ENCODE measurements around the gene TPST1. TPM values are rescaled to one million over a fixed set of nuclear protein-coding genes. Genes with fewer than 3 reads are reported as not detected.
"Not testable (repeated sequence)": the region's sequence is repeated elsewhere in the genome, so short reads cannot be mapped to it uniquely, and the experiment has no call there.

TPST1 gene
- polyA plus RNA-seq, 4 donors = 0.22 to 8.5 (median 4.1) TPM

DNA sequence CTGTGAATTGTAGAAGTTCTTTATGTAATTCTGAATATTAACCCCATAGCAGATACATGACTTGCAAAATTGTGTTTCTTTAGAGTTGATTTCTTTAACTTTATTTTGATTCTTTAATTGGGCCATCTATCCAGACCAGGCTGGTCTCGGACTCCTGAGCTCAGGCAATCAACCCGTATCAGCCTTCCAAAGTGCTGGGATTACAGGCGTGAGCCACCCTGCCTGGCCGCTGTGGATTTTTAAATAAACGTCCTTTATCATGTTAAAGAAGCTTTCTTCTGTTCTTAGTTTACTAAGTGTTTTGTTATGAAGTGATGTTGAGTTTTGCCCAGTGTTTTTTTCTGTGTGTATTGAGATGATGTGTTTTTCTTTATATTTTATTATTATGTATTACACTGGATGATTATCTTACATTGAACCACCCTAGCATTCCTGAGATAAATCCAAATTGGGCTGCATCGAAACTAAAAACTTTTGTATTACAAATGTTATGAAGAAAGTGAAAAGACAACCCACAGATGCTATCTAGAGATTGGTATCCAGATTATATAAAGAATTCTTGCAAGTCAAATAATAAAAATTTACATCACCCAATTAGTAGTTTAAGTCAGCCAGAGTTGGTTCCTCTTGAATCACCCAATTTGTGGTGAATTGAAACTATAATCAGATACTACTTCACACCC, 118.1 kb downstream of the TPST1 start:
- FAIRE-seq (no peak), DNase-seq (no peak)
- no peaks in the 10 kb centered on the region for H3K4me1 ChIP-seq (ENCODE audit: control insufficient read depth in 3 of 3, insufficient read depth in 2 of 3, low read depth in 1 of 3, low read length in 2 of 3)
- no peak overlapping the region for H3K4me3 ChIP-seq (ENCODE audit: low read depth in 1 of 3, low read length in 3 of 3)
- no peak overlapping the region for H3K27ac ChIP-seq (ENCODE audit: low read depth in 1 of 3, low read length in 2 of 3)
- no peaks in the 10 kb centered on the region for H3K36me3 ChIP-seq (ENCODE audit: control insufficient read depth in 3 of 3, insufficient read depth in 2 of 3, low read depth in 1 of 3, low read length in 3 of 3)
- 78 to 87% (median 79%) methylated on average over 6 of the region's 6 CpGs for WGBS, 3 donors
- H3K27me3 ChIP-seq (ENCODE audit: control insufficient read depth in 3 of 3, insufficient read depth in 3 of 3, low read length in 3 of 3) = no peaks in the 10 kb centered on the region
- H3K9me3 ChIP-seq (ENCODE audit: control insufficient read depth in 2 of 2, insufficient read depth in 1 of 2, low read depth in 1 of 2, low read length in 1 of 2) = peaks cover 0 to 10% of the 10 kb centered on the region in 2 donors

DNA sequence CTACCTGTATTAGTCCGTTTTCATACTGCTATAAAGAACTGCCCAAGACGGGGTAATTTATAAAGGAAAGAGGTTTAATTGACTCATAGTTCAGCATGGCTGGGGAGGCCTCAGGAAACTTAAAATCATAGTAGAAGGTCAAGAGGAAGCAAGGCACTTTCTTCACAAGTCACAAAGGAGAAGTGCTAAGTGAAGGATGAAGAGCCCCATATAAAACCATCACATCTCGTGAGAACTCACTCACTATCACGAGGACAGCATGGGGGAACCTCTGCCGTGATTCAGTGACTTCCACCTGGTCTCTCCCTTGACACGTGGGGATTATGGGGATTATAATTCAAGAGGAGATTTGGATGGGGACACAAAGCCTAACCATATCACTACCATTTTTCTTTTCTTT, 119.9 kb downstream of the TPST1 start:
- not testable (repeated sequence) for H3K27me3 ChIP-seq (ENCODE audit: control insufficient read depth in 3 of 3, insufficient read depth in 3 of 3, low read length in 3 of 3); H3K4me1 ChIP-seq (ENCODE audit: control insufficient read depth in 3 of 3, insufficient read depth in 2 of 3, low read depth in 1 of 3, low read length in 2 of 3); H3K4me3 ChIP-seq (ENCODE audit: low read depth in 1 of 3, low read length in 3 of 3); H3K27ac ChIP-seq (ENCODE audit: low read depth in 1 of 3, low read length in 2 of 3); DNase-seq; FAIRE-seq; H3K36me3 ChIP-seq (ENCODE audit: control insufficient read depth in 3 of 3, insufficient read depth in 2 of 3, low read depth in 1 of 3, low read length in 3 of 3)
- peaks cover 0 to 10% of the 10 kb centered on the region in 2 donors for H3K9me3 ChIP-seq (ENCODE audit: control insufficient read depth in 2 of 2, insufficient read depth in 1 of 2, low read depth in 1 of 2, low read length in 1 of 2)
- 68 to 88% (median 79%) methylated on average over 6 of the region's 6 CpGs for WGBS, 3 donors

- Histone ChIP-seq H3K4me3 (ENCODE audit: low read depth in 1 of 3, low read length in 3 of 3) (no peak overlapping the region), H3K9me3 (ENCODE audit: control insufficient read depth in 2 of 2, insufficient read depth in 1 of 2, low read depth in 1 of 2, low read length in 1 of 2) (no peaks in the 10 kb centered on the region), H3K27ac (ENCODE audit: low read depth in 1 of 3, low read length in 2 of 3) (no peak overlapping the region), H3K27me3 (ENCODE audit: control insufficient read depth in 3 of 3, insufficient read depth in 3 of 3, low read length in 3 of 3) (no peaks in the 10 kb centered on the region), H3K36me3 (ENCODE audit: control insufficient read depth in 3 of 3, insufficient read depth in 2 of 3, low read depth in 1 of 3, low read length in 3 of 3) (no peaks in the 10 kb centered on the region), H3K4me1 (ENCODE audit: control insufficient read depth in 3 of 3, insufficient read depth in 2 of 3, low read depth in 1 of 3, low read length in 2 of 3) (no peaks in the 10 kb centered on the region)
- DNase-seq = no peak
- no peak for FAIRE-seq
- 67 to 79% (median 69%) methylated on average over 1 of the region's 1 CpG for WGBS, 3 donors
Measured at GRCh38 chr7:66326501-66327215, 121.5 kb downstream of the TPST1 start.

DNA sequence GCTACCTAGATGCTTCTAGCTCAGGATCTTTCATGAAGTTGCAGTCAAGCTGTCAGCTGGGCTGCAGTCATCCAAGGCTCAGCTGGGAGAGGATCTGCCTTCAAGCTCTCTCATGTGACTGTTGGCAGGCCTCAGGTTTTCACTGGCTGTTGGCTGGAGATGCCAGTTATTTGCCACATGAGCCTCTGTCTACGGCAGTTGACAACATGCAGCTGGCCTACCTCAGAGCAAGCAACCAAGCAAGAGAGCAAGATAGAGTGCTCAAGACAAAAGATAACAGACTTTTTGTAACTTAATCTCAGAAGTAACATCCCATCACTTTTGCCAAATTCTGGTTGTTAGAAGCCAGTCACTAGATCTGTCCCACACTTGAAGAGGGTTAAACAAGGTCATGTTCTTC, 125.8 kb downstream of the TPST1 start:
- H3K27me3 ChIP-seq (ENCODE audit: control insufficient read depth in 3 of 3, insufficient read depth in 3 of 3, low read length in 3 of 3) = no peaks in the 10 kb centered on the region
- WGBS, 3 donors = 72 to 81% (median 79%) methylated on average over 1 of the region's 1 CpG
- DNase-seq = no peak
- H3K36me3 ChIP-seq (ENCODE audit: control insufficient read depth in 3 of 3, insufficient read depth in 2 of 3, low read depth in 1 of 3, low read length in 3 of 3) = no peaks in the 10 kb centered on the region
- no peaks in the 10 kb centered on the region for H3K9me3 ChIP-seq (ENCODE audit: control insufficient read depth in 2 of 2, insufficient read depth in 1 of 2, low read depth in 1 of 2, low read length in 1 of 2)
- no peak overlapping the region for H3K4me3 ChIP-seq (ENCODE audit: low read depth in 1 of 3, low read length in 3 of 3)
- no peak for FAIRE-seq
- H3K27ac ChIP-seq (ENCODE audit: low read depth in 1 of 3, low read length in 2 of 3) = peak overlapping the region in 1 of 3 donors; percentile 0
- H3K4me1 ChIP-seq (ENCODE audit: control insufficient read depth in 3 of 3, insufficient read depth in 2 of 3, low read depth in 1 of 3, low read length in 2 of 3) = peaks cover 0 to 14% (median 0%) of the 10 kb centered on the region in 3 donors

DNA sequence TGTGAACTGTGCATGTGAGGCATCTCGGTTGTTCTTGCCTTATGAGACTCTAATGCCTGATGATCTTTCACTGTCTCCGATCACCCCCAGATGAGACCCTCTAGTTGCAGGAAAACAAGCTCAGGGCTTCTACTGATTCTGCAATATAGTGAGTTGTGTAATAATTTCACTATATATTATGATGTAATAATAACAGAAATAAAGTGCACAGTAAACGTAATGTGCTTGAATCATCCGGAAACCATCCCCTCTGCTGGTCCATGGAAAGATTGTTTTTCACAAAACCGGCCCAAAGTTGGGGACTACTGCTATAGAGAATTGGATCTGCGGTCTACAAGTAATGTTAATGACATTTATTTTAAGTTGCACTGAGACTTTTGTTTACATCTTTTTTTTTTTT, 126.7 kb downstream of the TPST1 start:
- H3K9me3 ChIP-seq (ENCODE audit: control insufficient read depth in 2 of 2, insufficient read depth in 1 of 2, low read depth in 1 of 2, low read length in 1 of 2) = no peaks in the 10 kb centered on the region
- 79 to 88% (median 86%) methylated on average over 6 of the region's 6 CpGs for WGBS, 3 donors
- no peak for FAIRE-seq

DNA sequence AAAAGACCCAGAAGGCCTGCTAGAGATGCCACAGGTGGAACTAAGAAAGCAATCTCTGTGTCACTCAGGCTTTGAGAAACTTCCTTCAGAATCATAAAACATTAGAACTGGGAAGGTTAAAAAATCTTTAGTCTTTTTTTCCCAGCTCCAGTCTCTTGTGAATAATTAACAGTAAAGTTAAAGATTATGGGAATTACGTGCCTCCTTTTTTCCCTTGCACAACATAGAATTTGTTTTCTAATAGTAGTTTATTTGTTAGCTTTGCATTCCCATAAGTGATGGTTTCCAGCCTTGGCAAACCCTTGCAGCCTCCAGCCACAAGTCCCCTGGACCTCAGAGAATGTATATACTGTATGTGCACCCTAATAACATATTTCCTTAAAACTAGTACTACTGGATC, 128.3 kb downstream of the TPST1 start:
- DNase-seq = peak in 1 of 2 donors; percentile 49

More for the DNA sequence above, 126.7 kb downstream of the TPST1 start:
- Histone ChIP-seq H3K27ac (ENCODE audit: low read depth in 1 of 3, low read length in 2 of 3) (no peak overlapping the region), H3K27me3 (ENCODE audit: control insufficient read depth in 3 of 3, insufficient read depth in 3 of 3, low read length in 3 of 3) (no peaks in the 10 kb centered on the region), H3K4me3 (ENCODE audit: low read depth in 1 of 3, low read length in 3 of 3) (no peak overlapping the region), H3K36me3 (ENCODE audit: control insufficient read depth in 3 of 3, insufficient read depth in 2 of 3, low read depth in 1 of 3, low read length in 3 of 3) (no peaks in the 10 kb centered on the region), H3K4me1 (ENCODE audit: control insufficient read depth in 3 of 3, insufficient read depth in 2 of 3, low read depth in 1 of 3, low read length in 2 of 3) (peaks cover 0 to 14% (median 0%) of the 10 kb centered on the region in 3 donors)
- no peak for DNase-seq

DNA sequence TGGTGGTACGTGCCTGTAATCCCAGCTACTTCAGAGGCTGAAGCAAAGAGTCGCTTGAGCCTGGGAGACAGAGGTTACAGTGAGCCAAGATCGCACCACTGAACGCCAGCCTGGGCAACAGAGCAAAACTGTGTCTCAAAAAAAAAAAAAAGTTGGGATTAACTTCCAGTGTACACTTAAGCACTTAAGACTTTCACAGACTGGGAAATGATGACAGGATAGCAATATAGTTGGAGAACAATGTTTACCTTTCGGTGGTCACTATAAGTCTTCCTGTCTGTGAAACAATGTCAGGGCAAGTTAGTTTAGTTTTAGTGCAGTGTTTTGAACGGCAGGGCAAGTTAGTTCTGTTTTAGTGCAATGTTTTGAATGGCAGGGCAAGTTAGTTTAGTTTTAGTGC, 130.2 kb downstream of the TPST1 start:
- 83 to 86% (median 83%) methylated on average over 6 of the region's 6 CpGs for WGBS, 3 donors
- no peak for FAIRE-seq

More for the DNA sequence above, 128.3 kb downstream of the TPST1 start:
- Histone ChIP-seq H3K4me3 (ENCODE audit: low read depth in 1 of 3, low read length in 3 of 3) (no peak overlapping the region), H3K36me3 (ENCODE audit: control insufficient read depth in 3 of 3, insufficient read depth in 2 of 3, low read depth in 1 of 3, low read length in 3 of 3) (no peaks in the 10 kb centered on the region), H3K4me1 (ENCODE audit: control insufficient read depth in 3 of 3, insufficient read depth in 2 of 3, low read depth in 1 of 3, low read length in 2 of 3) (peaks cover 0 to 14% (median 0%) of the 10 kb centered on the region in 3 donors), H3K9me3 (ENCODE audit: control insufficient read depth in 2 of 2, insufficient read depth in 1 of 2, low read depth in 1 of 2, low read length in 1 of 2) (peaks cover 0 to 3% of the 10 kb centered on the region in 2 donors), H3K27me3 (ENCODE audit: control insufficient read depth in 3 of 3, insufficient read depth in 3 of 3, low read length in 3 of 3) (no peaks in the 10 kb centered on the region), H3K27ac (ENCODE audit: low read depth in 1 of 3, low read length in 2 of 3) (peak overlapping the region in 1 of 3 donors; percentile 68)
- FAIRE-seq = no peak
- 13 to 60% (median 17%) methylated on average over 1 of the region's 1 CpG for WGBS, 3 donors

DNA sequence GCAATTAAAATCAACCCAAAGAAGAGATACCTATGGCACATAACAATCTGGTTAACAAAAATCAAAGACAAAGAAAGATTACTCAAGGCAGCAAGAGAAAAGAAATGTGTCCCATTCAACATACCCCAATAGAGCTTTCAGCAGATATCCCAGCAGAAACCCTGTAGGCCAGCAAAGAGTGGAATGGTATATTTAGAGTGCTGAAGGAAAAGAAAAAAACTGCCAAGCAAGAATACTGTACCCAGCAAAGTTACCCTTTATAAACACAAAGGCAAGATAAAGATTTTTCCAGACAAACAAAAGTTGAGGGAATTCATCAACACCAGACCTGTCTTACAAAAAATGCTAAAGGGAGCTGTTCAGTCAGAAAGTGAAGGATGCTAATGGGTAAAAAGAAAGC, 131.6 kb downstream of the TPST1 start:
- no peak overlapping the region for H3K4me3 ChIP-seq (ENCODE audit: low read depth in 1 of 3, low read length in 3 of 3)
- DNase-seq (no peak), FAIRE-seq (no peak)
- peaks cover 0 to 14% (median 0%) of the 10 kb centered on the region in 3 donors for H3K4me1 ChIP-seq (ENCODE audit: control insufficient read depth in 3 of 3, insufficient read depth in 2 of 3, low read depth in 1 of 3, low read length in 2 of 3)
- H3K27me3 ChIP-seq (ENCODE audit: control insufficient read depth in 3 of 3, insufficient read depth in 3 of 3, low read length in 3 of 3) = no peaks in the 10 kb centered on the region
- H3K36me3 ChIP-seq (ENCODE audit: control insufficient read depth in 3 of 3, insufficient read depth in 2 of 3, low read depth in 1 of 3, low read length in 3 of 3) = no peaks in the 10 kb centered on the region
- H3K27ac ChIP-seq (ENCODE audit: low read depth in 1 of 3, low read length in 2 of 3) = no peak overlapping the region
- peaks cover 0 to 6% of the 10 kb centered on the region in 2 donors for H3K9me3 ChIP-seq (ENCODE audit: control insufficient read depth in 2 of 2, insufficient read depth in 1 of 2, low read depth in 1 of 2, low read length in 1 of 2)

More for the DNA sequence above, 130.2 kb downstream of the TPST1 start:
- Histone ChIP-seq H3K9me3 (ENCODE audit: control insufficient read depth in 2 of 2, insufficient read depth in 1 of 2, low read depth in 1 of 2, low read length in 1 of 2) (peaks cover 0 to 6% of the 10 kb centered on the region in 2 donors), H3K36me3 (ENCODE audit: control insufficient read depth in 3 of 3, insufficient read depth in 2 of 3, low read depth in 1 of 3, low read length in 3 of 3) (no peaks in the 10 kb centered on the region), H3K4me1 (ENCODE audit: control insufficient read depth in 3 of 3, insufficient read depth in 2 of 3, low read depth in 1 of 3, low read length in 2 of 3) (peaks cover 0 to 14% (median 0%) of the 10 kb centered on the region in 3 donors), H3K27me3 (ENCODE audit: control insufficient read depth in 3 of 3, insufficient read depth in 3 of 3, low read length in 3 of 3) (no peaks in the 10 kb centered on the region), H3K4me3 (ENCODE audit: low read depth in 1 of 3, low read length in 3 of 3) (no peak overlapping the region), H3K27ac (ENCODE audit: low read depth in 1 of 3, low read length in 2 of 3) (no peak overlapping the region)
- DNase-seq = no peak

Data from small intestine (tissue), 7 donors.